ENCODE results near the gene NUDT4. TPM values are rescaled to one million over a fixed set of nuclear protein-coding genes. Genes with fewer than 3 reads are reported as not detected.

Gene NUDT4
- total RNA-seq, 6 donors from 2014 or later = 23.0 to 60.3 (median 34.0) TPM

DNA sequence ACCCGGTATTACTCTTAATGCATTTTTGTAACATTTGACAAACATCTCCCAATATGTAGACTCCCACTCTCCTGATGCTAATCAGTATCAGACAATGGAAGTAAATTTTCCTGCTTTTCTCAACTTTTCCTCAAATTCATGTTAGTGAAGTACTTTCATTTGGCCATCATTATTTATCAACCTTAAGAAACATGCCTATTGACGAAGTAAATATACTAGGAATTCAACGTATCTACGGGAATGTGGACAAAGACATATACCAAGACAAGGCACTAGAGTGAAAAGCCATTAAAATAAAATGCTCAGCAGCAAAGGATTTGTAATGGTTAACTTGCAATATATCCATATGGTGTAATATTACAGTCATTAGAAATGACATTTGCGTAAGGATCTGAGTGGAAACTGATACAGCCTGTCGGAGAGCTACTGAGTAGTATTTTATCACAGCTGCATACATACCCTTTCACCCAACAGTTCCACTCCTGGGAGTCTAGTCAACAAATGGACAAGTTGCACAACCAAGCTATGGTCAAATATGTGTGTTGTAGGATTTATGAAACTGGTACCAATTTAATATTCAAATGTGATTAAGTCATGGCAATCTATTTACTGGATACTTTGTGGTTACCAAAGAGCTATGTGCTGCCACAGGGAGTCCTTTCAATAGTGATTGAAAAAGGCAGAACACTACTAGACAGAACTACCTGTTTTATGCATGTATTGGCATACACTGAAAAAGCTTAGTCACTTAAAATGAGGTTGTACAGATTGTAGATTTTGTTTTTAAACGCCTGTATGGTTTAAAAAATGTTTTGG is 26.5 kb downstream of the NUDT4 start:
- TF ChIP-seq POLR2A (IDR thresholded peaks at IDR 0.05) = no peak
- TF ChIP-seq, protein P1, sequence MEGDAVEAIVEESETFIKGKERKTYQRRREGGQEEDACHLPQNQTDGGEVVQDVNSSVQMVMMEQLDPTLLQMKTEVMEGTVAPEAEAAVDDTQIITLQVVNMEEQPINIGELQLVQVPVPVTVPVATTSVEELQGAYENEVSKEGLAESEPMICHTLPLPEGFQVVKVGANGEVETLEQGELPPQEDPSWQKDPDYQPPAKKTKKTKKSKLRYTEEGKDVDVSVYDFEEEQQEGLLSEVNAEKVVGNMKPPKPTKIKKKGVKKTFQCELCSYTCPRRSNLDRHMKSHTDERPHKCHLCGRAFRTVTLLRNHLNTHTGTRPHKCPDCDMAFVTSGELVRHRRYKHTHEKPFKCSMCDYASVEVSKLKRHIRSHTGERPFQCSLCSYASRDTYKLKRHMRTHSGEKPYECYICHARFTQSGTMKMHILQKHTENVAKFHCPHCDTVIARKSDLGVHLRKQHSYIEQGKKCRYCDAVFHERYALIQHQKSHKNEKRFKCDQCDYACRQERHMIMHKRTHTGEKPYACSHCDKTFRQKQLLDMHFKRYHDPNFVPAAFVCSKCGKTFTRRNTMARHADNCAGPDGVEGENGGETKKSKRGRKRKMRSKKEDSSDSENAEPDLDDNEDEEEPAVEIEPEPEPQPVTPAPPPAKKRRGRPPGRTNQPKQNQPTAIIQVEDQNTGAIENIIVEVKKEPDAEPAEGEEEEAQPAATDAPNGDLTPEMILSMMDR (IDR thresholded peaks at IDR 0.05) = no peak
- TF ChIP-seq EP300 (IDR thresholded peaks at IDR 0.05) = no peak
- TF ChIP-seq POLR2AphosphoS5 (IDR thresholded peaks at IDR 0.05) = no peak
- WGBS, 2 donors = 76 to 82% methylated on average over 7 of the region's 7 CpGs
- DNase-seq (no peak), ATAC-seq (ENCODE audit: low FRiP score in 2 of 2) (no peak)
- H3K9me3 ChIP-seq = no peaks in the 10 kb centered on the region
- peaks cover 0 to 11% (median 0%) of the 10 kb centered on the region in 4 donors for H3K36me3 ChIP-seq
- no peak overlapping the region for H3K4me3 ChIP-seq
- H3K27ac ChIP-seq = no peak overlapping the region
- no peaks in the 10 kb centered on the region for H3K27me3 ChIP-seq
- peaks cover 0 to 10% (median 0%) of the 10 kb centered on the region in 4 donors for H3K4me1 ChIP-seq

DNA sequence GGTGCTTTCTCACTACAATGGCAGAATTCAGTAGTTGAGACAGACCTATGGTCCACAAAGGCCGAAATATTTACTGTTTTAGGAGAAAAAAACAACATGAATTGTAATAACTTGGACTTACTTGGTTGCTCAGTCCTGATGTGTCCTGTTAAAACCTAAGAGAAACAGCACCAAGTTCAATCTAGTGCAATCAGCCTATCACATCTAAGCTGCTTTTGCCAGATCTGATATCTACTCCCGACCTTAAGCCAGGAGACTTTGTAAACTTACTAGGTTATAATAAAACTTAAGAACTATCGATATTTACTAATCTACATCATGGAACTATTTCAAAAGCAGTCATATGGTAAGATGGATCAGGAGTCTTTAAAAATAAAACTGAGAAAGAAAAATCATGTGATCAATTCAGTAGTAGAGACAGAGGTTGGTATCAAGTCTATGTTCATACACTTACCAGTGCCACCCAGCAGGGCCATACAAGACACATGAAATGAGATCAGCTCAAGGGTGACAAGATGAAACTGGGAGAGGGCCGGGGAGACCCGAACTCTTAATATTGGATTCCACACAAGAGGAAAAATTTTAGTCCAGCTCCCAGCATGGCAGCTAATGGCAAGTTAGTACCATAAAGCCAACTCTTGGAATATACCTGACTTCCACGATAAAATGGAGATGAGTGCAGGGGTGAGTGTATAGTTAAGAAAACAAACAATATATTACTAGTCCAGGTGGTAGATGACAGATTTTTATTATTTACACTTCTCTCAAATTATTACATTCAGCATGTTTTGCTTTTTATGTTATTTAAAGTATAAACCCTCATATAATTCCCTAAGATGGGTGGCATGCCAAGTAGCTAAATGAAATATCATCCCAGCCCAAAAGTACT is 27.5 kb downstream of the NUDT4 start:
- WGBS, 2 donors = 85 to 89% methylated on average over 6 of the region's 6 CpGs
- TF ChIP-seq POLR2A (IDR thresholded peaks at IDR 0.05) = no peak
- no peak for TF ChIP-seq POLR2AphosphoS5 (IDR thresholded peaks at IDR 0.05)
- no peak for TF ChIP-seq EP300 (IDR thresholded peaks at IDR 0.05)
- TF ChIP-seq, protein P1 (IDR thresholded peaks at IDR 0.05) = no peak
- no peak overlapping the region for H3K27ac ChIP-seq
- no peak for DNase-seq
- no peak for ATAC-seq (ENCODE audit: low FRiP score in 2 of 2)
- H3K4me1 ChIP-seq = peaks cover 0 to 10% (median 0%) of the 10 kb centered on the region in 4 donors
- H3K4me3 ChIP-seq = no peak overlapping the region
- no peaks in the 10 kb centered on the region for H3K27me3 ChIP-seq
- peaks cover 0 to 19% (median 0%) of the 10 kb centered on the region in 4 donors for H3K36me3 ChIP-seq
- H3K9me3 ChIP-seq = no peaks in the 10 kb centered on the region

GRCh38 chr12:93407054-93407962 is 29.6 kb downstream of the NUDT4 start:
- H3K36me3 ChIP-seq = peaks cover 0 to 27% (median 2%) of the 10 kb centered on the region in 4 donors
- no peaks in the 10 kb centered on the region for H3K27me3 ChIP-seq
- peak overlapping the region in 1 of 4 donors; percentile 6 for H3K27ac ChIP-seq
- TF ChIP-seq EP300 (IDR thresholded peaks at IDR 0.05) = no peak
- no peak for TF ChIP-seq POLR2AphosphoS5 (IDR thresholded peaks at IDR 0.05)
- TF ChIP-seq POLR2A (IDR thresholded peaks at IDR 0.05) = no peak
- TF ChIP-seq, protein P1 (IDR thresholded peaks at IDR 0.05) = no peak
- no peak overlapping the region for H3K4me3 ChIP-seq
- no peak for DNase-seq
- no peak for ATAC-seq (ENCODE audit: low FRiP score in 2 of 2)
- WGBS, 2 donors = 83 to 91% methylated on average over 6 of the region's 6 CpGs
- H3K9me3 ChIP-seq = no peaks in the 10 kb centered on the region
- H3K4me1 ChIP-seq = peaks cover 0 to 15% (median 10%) of the 10 kb centered on the region in 4 donors

DNA sequence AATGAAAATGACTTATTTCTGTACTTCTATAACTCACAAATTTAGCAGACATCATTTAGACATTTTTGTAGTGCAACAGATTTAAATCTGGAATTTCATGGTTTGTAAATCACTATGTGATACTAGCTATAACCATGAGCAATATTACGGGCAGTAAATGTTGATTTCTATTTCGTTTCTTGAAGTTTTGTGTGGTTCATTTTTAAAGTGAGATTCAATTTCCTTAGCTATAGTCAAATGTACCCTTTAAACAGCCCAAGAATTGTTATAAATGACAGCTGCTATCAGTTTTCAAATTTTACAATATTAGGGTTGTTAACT is 30.2 kb downstream of the NUDT4 start:
- DNase-seq = no peak
- ATAC-seq (ENCODE audit: low FRiP score in 2 of 2) = no peak
- 85 to 89% methylated on average over 2 of the region's 2 CpGs for WGBS, 2 donors
- Histone ChIP-seq H3K36me3 (peaks cover 0 to 27% (median 2%) of the 10 kb centered on the region in 4 donors), H3K27me3 (no peaks in the 10 kb centered on the region), H3K27ac (no peak overlapping the region), H3K9me3 (no peaks in the 10 kb centered on the region), H3K4me1 (peaks cover 6 to 20% (median 13%) of the 10 kb centered on the region in 4 donors), H3K4me3 (no peak overlapping the region)
- TF ChIP-seq POLR2AphosphoS5 (IDR thresholded peaks at IDR 0.05) = no peak
- TF ChIP-seq, protein P1 (IDR thresholded peaks at IDR 0.05) = no peak
- TF ChIP-seq EP300 (IDR thresholded peaks at IDR 0.05) = no peak
- TF ChIP-seq POLR2A (IDR thresholded peaks at IDR 0.05) = no peak

Data from upper lobe of left lung (tissue), 6 donors.